ENCODE data around the gene GRM5.

The GRM5 gene

GRCh38 chr11:88831303-88831890 lies 234.4 kb downstream of the GRM5 start:
- no peak for DNase-seq

- DNase-seq, result no peak
These were observed 238.6 kb downstream of the GRM5 start for GRCh38 chr11:88827018-88827676.

DNA sequence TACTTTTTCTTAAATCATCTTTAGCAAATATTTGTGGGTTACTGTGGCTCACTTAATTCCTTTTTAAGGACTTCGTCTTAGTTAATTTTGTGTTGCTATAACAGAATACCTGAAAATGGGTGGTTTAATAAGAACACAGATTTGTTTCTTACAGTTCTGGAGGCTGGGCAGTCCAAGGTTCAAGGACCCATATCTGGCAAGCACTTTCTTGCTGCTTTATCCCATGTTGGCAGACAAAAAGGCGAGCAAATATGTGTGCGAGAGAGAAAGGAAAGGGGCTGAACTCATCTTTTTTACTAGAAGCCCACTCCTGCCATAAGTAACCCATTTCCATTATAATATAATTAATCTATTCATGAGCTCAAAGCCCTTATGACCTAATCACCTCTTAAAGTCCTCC lies 246.2 kb downstream of the GRM5 start:
- no peak for DNase-seq

- no peak for DNase-seq
These were observed 246.8 kb downstream of the GRM5 start for GRCh38 chr11:88818978-88819377.

DNA sequence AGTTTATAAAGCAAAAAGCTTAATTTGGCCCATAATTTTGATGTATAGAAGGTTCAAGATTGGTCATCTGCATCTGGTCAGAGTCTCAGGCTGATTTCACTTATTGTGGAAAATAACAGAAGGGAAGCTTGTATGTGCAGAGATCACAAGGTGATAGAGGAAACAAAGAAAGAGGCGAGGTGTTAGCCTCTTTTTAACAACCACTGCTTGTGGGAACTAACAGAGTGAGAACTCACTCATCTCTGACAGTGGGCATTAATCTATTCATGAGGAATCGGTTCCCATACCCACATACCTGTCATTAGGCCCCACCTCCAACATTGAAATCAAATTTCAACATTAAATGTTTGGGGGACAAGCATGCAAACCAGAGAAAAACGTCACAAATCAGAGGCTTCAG lies 250.3 kb downstream of the GRM5 start:
- no peak for DNase-seq

GRCh38 chr11:88814076-88814475 lies 251.7 kb downstream of the GRM5 start:
- DNase-seq, result no peak

DNA sequence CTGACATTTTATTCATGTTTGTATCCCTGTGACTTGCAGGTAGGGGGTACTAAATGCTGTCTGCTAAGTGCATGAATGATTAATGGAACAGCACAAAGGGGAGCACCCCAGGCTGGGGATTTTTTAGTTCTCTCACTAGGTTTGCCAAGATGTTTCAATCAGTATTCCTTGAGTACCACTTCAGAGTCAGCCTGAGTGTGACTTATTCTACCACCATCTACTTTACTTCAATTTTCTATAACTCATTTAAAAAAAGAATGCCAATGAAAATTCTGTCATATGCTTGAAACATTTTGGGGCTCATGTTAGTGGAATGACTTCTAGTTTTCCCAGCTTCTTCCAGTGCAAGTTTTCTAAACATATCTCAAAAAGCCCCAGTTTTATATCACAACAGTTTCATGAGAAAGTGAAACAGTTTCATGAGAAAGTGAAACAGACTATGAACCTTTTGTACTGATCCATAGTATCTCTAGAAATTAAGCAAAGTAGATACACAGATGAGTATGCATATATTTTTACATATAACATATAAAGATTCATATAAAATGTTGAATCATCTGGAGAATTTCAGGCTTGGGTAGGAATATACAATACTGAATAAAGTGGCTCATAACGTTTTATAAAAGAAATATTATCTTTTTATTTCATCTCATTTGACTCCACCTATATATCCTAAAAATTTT lies 252.4 kb downstream of the GRM5 start:
- DNase-seq, result no peak

GRCh38 chr11:88810420-88811097 lies 255.2 kb downstream of the GRM5 start:
- DNase-seq, result no peak

- DNase-seq, result no peak
These were observed 256.7 kb downstream of the GRM5 start for GRCh38 chr11:88809126-88809525.

DNA sequence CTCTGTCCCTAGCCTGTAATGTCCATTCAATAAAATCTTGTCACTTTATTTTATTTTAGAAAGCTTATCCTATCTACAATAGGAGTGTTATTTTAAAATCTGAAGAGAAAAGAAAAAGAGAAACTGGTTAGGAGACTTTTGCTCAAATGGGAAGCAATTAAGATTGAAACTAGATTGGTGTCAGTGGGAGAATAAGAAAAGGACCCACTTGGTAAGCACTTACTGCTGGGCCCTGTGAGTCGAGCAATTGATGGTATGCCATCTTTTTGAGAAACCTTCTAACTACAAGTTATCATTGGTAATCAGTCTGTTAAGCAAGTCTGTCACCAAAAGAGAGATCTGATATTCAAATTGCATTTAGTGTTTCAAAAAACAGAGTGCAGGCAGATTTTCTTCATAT lies 258.4 kb downstream of the GRM5 start:
- DNase-seq, result no peak

DNA sequence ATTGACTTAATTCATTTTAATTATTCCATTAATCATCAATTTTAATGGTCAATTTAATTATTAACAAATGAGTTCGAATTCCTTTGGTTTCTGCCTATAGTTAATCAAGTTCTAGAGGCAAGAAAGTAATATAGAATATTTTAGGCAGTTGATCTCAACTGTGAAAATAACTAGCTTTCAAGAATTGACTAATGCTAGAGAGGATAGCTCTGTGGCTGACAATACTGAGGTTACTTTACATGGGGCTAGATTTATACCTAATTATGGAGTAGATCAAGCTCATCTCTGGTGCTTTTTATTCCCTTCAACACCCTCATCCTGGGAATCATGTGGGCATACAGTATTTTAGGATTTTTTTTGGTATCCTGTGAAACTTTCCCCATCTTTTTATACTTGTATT lies 259.4 kb downstream of the GRM5 start:
- no peak for DNase-seq

DNA sequence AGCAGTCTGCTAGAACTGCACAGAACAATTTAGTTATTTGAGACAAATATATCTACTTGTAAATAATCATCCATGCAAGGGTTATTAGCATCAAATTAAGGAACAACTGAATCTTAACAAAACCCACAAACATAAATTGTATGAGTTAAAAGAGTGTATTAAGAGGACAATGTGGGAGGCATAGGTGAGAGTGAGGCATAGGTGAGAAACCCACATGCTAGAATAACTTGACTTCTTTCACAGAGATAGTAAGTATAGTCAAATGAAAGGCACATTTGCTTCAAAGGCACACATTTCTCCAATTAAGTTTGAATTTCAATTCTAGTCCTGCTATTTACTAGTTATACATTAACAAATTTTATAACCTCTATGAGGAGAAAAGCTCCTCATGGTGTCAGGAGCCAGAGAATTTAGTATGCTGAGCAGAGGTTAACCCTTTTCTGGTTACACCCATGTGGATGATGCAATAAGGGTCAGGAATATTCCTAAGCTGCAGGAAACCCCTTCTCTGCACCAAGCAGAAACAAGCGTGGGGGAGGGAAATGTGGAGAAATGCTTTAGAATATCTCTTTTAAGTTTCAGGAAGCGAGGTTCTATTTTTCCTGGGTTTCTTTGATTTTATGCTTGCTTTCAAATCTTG lies 264.2 kb downstream of the GRM5 start:
- no peak for DNase-seq

GRCh38 chr11:88799771-88800500 lies 265.8 kb downstream of the GRM5 start:
- no peak for DNase-seq

- no peak for DNase-seq
These were observed 275.6 kb downstream of the GRM5 start for GRCh38 chr11:88790182-88790581.

DNA sequence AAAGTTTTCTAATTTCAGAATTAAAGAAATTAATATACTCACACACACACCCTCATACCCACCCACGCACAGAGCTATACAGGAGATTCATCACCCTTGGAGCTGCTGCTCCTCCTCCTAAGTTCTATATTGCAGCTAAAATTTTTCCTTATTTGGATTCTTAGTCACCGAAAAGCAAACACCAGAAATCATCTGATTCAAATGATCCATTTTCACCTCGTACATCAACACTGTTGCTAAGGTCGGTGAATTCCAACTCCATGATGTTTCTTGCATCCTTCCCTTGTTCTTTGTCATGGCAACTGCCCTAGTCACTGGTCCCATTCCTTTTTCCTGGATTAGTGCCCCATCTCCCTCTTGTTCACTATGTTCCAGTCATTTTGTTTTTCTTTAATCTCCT lies 286.2 kb downstream of the GRM5 start:
- no peak for DNase-seq

- no peak for DNase-seq
These were observed 295.2 kb downstream of the GRM5 start for GRCh38 chr11:88770475-88771079.

DNA sequence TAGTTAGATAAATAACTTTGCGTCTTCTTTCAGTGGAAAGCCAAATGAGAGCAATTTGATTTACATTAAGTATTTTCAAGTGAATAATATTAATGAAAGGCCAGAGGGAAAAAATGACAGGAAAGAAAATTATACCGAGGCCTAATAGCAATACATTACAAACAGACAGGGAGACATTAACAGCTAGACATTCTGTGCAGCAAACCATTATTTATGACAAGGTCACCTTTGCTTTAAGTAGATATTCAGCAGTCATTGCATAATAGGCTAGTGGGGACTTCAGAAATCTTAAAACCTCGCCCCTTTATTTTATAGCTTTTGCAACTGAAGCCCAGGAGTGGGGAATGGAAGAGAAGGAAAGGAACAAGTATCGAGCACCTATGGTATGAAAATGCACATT lies 321.6 kb downstream of the GRM5 start:
- DNase-seq, result no peak

DNA sequence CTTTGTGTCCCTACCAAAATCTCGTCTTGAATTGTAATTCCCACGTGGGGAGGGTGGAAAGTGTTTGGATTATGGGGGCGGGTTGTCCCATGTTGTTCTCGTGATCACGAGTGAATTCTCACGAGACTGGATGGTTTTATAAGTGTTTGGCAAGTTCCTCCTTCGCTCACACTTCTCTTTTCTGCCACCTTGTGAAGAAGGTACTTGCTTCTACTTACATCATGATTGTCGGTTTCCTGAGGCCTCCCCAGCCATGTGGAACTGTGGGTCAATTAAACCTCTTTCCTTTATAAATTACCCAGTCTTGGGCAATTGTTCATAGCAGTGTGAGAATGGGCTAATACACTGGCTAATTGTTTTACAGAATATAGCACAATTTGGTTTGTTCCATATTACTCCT lies 326.3 kb downstream of the GRM5 start:
- DNase-seq, result no peak

DNA sequence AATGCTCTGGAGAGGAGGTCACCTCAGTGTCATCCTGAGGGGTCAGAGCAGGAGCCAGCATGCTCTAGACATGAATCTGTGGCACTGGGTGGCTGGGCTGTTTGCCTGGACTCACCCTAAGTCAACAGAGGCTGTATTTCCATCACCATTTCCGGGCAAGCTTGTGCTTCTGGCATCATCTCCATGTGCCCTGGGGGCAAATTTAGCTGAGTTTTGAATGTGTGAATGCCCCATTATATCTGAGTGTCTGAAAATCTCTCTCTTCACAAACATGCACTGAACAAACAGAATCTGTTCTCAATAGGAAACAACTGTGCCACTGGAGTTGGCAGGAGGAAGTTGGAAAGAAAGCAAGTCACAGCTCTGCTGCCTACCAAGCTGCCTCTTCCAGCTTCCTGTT lies 356.2 kb downstream of the GRM5 start:
- DNase-seq, result no peak

DNA sequence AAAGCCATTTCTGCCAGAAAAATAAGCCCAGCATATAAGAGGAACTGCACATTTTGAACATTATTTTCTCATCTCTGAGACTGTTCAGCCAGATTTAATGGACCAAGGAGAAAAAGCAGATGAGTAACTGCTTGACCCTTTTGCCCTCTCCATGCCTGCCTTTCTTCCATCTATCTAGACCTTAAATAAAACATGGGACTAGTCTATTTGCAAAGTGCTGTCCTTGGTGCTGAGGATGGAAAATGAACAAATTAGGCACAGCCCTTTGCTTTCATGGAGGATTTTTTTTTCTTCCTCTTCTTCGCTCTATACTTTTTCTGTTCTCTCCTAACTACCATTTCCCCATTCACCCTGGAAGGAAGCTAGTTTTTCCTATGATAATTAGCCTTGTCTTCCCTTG lies 361.3 kb downstream of the GRM5 start:
- DNase-seq, result no peak

GRCh38 chr11:88701816-88702215 lies 364.0 kb downstream of the GRM5 start:
- DNase-seq, result no peak

- no peak for DNase-seq
These were observed 368.6 kb downstream of the GRM5 start for GRCh38 chr11:88697139-88697538.
